Activated CD4-positive, alpha-beta T cell treated with anti-CD3 and anti-CD28 coated beads, Interleukin-2, amount 10 ng/mL, durations not matched to agents 7 days and 5 days (primary cell): ENCODE measurements around the gene RAD1. TPM values are rescaled to one million over a fixed set of nuclear protein-coding genes. Genes with fewer than 3 reads are reported as not detected.

Source experiments
- CTCF ChIA-PET: fragments of 350-600 bp; sonication (Branson Sonifier 250); formaldehyde crosslinking; loops from one replicate; lab custom pipeline; 2021; ENCODE audit warnings: antibody characterized with exemption; lab: Charles Lee
- POLR2A ChIA-PET: fragments of 350-600 bp; sonication (Branson Sonifier 250); formaldehyde crosslinking; loops from one replicate; lab custom pipeline; 2021; ENCODE audit warnings: antibody characterized with exemption; lab: Charles Lee
- DNase-seq: peaks from one replicate; pipeline ENCODE4 v3.0.0-alpha.2; 2020
- H3K27ac Mint-ChIP-seq: one replicate; pipeline ENCODE4 v1.8.0; 2021; ENCODE audit warnings: mild to moderate bottlenecking, moderate library complexity, mixed read lengths
- H3K27me3 Mint-ChIP-seq: one replicate; pipeline ENCODE4 v1.8.0; 2021; ENCODE audit warnings: mixed read lengths
- H3K36me3 Mint-ChIP-seq: one replicate; pipeline ENCODE4 v1.8.0; 2021; ENCODE audit warnings: low read depth, mixed read lengths
- H3K4me1 Mint-ChIP-seq: one replicate; pipeline ENCODE4 v1.8.0; 2021; ENCODE audit warnings: mixed read lengths
- H3K4me3 Mint-ChIP-seq: one replicate; pipeline ENCODE4 v1.8.0; 2021; ENCODE audit warnings: mild to moderate bottlenecking, moderate library complexity, mixed read lengths
- H3K9me3 Mint-ChIP-seq: one replicate; pipeline ENCODE4 v1.8.0; 2021; ENCODE audit warnings: mixed read lengths
- total RNA-seq, 2 experiments: library from RNA; stranded (reverse); gene quantifications; one replicate each; pipeline ENCODE4 v1.2.3, GENCODE V29; 2021

The RAD1 gene
- total RNA-seq, 2 experiments from 2014 or later, result 25.6 to 26.5 TPM

DNA sequence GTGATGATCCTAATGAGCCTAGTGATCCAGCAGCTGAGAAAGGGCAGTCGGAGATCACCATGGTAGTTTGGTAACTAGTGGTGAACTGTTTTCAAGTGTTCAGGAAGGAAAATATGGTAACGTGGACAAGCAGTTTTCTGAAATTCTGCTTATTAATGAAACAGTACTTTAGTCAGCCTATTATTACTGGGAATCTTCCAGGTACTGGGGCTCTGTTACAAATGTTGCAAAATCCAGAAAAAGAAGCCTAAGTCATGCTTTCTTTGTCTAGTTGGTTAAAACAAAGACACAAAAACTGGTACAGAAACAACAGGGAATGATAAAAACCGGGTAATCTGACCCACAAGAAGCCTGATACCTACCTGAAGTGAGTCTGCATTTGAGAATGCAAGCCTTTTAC is 58.1 kb downstream of the RAD1 start:
- Mint-ChIP-seq H3K4me3 (no peak overlapping the region), H3K9me3 (no peaks in the 10 kb centered on the region), H3K36me3 (no peaks in the 10 kb centered on the region), H3K27ac (no peak overlapping the region), H3K27me3 (peaks cover 1% of the 10 kb centered on the region), H3K4me1 (no peaks in the 10 kb centered on the region)
- ChIA-PET POLR2A (no interaction called here), CTCF (no interaction called here)
- DNase-seq, result no peak

Other genes starting within 250 kb of the RAD1 start
- not detected for gene TTC23L, start 76.3 kb downstream of the RAD1 start, total RNA-seq
- gene BRIX1, start 207 bp upstream of the RAD1 start, total RNA-seq, result 10 to 100 TPM; 33.3 to 50.5 TPM
- 10 to 100 TPM; 52.4 to 57.6 TPM for gene DNAJC21, start 14.1 kb upstream of the RAD1 start, total RNA-seq
- gene AGXT2, start 132.4 kb upstream of the RAD1 start, total RNA-seq, result not detected